Measurements from ENCODE around the gene RAPGEF2. TPM values are rescaled to one million over a fixed set of nuclear protein-coding genes. Genes with fewer than 3 reads are reported as not detected.

RAPGEF2 gene
- total and polyA plus RNA-seq, 8 donors, result 3.3 to 78.1 (median 37.2) TPM

DNA sequence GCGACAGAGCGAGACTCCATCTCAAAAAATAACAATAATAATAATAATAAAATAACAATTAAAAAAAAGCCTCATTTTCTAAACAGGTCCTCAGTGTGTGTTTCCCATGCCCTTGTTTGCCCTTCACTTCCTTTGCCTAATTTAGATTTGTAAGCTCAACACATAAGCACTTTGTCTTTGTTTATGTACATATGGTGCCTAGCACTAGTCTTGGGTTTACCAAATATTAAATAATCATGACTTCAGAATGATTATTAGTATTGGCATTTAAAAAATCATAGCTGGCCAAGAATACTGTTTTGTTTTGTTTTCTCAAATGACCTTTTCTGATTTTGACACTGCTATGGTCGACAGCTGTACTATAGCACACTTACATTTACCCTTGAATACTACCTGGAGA lies 6.4 kb upstream of the RAPGEF2 start:
- Histone ChIP-seq H3K4me1 (peaks cover 5 to 19% (median 14%) of the 10 kb centered on the region in 4 donors), H3K27me3 (no peaks in the 10 kb centered on the region), H3K4me3 (no peak overlapping the region), H3K36me3 (no peaks in the 10 kb centered on the region), H3K27ac (no peak overlapping the region), H3K9me3 (no peaks in the 10 kb centered on the region)
- TF ChIP-seq POLR2AphosphoS5 (IDR thresholded peaks at IDR 0.05) (no peak), POLR2A (IDR thresholded peaks at IDR 0.05) (no peak), EP300 (IDR thresholded peaks at IDR 0.05) (no peak)
- TF ChIP-seq, protein P1, sequence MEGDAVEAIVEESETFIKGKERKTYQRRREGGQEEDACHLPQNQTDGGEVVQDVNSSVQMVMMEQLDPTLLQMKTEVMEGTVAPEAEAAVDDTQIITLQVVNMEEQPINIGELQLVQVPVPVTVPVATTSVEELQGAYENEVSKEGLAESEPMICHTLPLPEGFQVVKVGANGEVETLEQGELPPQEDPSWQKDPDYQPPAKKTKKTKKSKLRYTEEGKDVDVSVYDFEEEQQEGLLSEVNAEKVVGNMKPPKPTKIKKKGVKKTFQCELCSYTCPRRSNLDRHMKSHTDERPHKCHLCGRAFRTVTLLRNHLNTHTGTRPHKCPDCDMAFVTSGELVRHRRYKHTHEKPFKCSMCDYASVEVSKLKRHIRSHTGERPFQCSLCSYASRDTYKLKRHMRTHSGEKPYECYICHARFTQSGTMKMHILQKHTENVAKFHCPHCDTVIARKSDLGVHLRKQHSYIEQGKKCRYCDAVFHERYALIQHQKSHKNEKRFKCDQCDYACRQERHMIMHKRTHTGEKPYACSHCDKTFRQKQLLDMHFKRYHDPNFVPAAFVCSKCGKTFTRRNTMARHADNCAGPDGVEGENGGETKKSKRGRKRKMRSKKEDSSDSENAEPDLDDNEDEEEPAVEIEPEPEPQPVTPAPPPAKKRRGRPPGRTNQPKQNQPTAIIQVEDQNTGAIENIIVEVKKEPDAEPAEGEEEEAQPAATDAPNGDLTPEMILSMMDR (IDR thresholded peaks at IDR 0.05), result no peak
- intact Hi-C loops (cut with DNase I; ENCODE audit: low total_unique reads), result no loop called here
- 62 to 80% (median 74%) methylated on average over 3 of the region's 3 CpGs for WGBS, 5 donors
- no peak for DNase-seq

DNA sequence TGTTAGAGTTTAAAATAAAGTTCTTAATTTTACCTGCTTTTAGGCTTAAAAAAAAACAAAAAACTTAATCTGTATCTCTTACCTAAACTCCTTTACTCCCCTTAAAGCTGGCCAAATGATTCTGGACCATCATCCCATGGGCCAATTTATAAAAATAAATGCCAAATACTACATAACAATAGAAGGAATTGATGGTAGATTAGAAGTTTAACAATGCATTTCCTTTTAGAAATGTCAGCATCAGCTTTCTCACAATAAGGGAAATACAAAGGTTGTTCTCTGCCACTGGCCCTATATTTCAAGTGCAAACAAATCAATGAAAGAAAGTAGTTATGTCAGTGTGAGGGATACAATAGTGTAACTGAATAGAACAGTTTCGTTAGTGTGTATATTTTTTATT lies 5.7 kb upstream of the RAPGEF2 start:
- Histone ChIP-seq H3K36me3 (no peaks in the 10 kb centered on the region), H3K27me3 (no peaks in the 10 kb centered on the region), H3K27ac (no peak overlapping the region), H3K4me3 (no peak overlapping the region), H3K4me1 (peaks cover 5 to 21% (median 16%) of the 10 kb centered on the region in 4 donors), H3K9me3 (no peaks in the 10 kb centered on the region)
- intact Hi-C loops (cut with DNase I; ENCODE audit: low total_unique reads), result no loop called here
- DNase-seq, result no peak
- 25 to 49% (median 31%) methylated on average over 1 of the region's 1 CpG for WGBS, 5 donors
- TF ChIP-seq POLR2A (IDR thresholded peaks at IDR 0.05) (no peak), POLR2AphosphoS5 (IDR thresholded peaks at IDR 0.05) (no peak), EP300 (IDR thresholded peaks at IDR 0.05) (no peak)
- TF ChIP-seq, protein P1 (IDR thresholded peaks at IDR 0.05), result no peak

DNA sequence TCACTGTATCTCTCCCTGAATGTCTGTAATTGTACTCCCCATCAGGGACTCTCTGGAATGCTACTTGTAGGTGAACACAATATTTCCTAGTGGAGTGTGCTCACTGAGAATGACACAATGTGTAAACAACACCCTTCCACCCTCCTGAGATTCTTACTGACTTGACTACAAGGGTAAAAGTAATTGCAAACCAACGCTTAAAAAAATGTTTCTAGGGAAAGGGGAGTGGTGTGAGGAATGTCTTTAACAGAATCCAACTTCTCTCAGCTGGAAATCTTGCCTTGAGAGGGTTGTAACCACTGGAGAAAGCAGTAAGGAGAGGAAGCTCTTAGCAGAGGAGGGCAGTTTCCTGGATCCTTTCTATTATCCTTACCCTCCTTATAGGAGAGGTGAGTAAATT lies 5.1 kb upstream of the RAPGEF2 start:
- 5 to 31% (median 20%) methylated on average over 1 of the region's 1 CpG for WGBS, 5 donors
- no peak for TF ChIP-seq EP300 (IDR thresholded peaks at IDR 0.05)
- no peak for TF ChIP-seq POLR2AphosphoS5 (IDR thresholded peaks at IDR 0.05)
- DNase-seq, result no peak
- H3K9me3 ChIP-seq, result no peaks in the 10 kb centered on the region
- no peaks in the 10 kb centered on the region for H3K36me3 ChIP-seq
- no peaks in the 10 kb centered on the region for H3K27me3 ChIP-seq
- peaks cover 9 to 25% (median 19%) of the 10 kb centered on the region in 4 donors for H3K4me1 ChIP-seq
- H3K27ac ChIP-seq, result peak overlapping the region in 1 of 5 donors; percentile 25
- intact Hi-C loops (cut with DNase I; ENCODE audit: low total_unique reads), result no loop called here
- no peak overlapping the region for H3K4me3 ChIP-seq

DNA sequence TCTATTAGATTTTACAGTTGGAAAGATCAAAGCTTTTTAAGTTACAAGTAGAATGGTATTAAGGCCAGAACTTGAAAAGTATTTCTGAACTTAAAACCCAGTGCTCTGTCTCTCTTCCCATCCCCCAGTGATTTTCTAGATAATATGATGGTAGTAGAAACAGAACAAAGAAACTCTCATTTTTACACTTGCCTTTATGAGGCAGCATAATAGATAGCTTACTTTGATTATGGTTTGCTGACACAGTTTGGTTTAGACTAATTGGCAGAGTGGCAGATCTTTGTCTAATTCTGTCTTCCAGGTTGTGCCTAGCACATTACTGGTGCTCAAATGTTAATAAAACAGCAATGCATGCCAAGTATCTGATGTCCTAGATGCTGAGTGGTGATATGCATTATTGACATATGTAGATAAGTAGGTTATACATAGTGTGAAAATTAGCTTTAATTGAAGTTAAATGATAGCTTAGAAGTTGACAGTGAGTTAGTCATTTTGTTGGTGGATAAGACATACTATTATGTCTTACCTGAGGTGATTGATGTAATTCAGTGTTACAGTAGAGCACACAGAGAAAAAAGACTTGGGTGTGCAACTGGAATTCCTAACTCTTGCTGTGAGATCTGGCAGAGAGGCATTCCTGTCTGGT lies 4.3 kb upstream of the RAPGEF2 start:
- no peaks in the 10 kb centered on the region for H3K36me3 ChIP-seq
- H3K9me3 ChIP-seq, result no peaks in the 10 kb centered on the region
- H3K4me1 ChIP-seq, result peaks cover 9 to 25% (median 19%) of the 10 kb centered on the region in 4 donors
- TF ChIP-seq EP300 (IDR thresholded peaks at IDR 0.05), result no peak
- TF ChIP-seq POLR2AphosphoS5 (IDR thresholded peaks at IDR 0.05), result no peak
- TF ChIP-seq, protein P1 (IDR thresholded peaks at IDR 0.05), result no peak
- no peak for TF ChIP-seq POLR2A (IDR thresholded peaks at IDR 0.05)
- H3K27ac ChIP-seq, result peak overlapping the region in 1 of 5 donors; percentile 25
- no peak for DNase-seq
- intact Hi-C loops (cut with DNase I; ENCODE audit: low total_unique reads), result no loop called here
- no peak overlapping the region for H3K4me3 ChIP-seq
- no peaks in the 10 kb centered on the region for H3K27me3 ChIP-seq

DNA sequence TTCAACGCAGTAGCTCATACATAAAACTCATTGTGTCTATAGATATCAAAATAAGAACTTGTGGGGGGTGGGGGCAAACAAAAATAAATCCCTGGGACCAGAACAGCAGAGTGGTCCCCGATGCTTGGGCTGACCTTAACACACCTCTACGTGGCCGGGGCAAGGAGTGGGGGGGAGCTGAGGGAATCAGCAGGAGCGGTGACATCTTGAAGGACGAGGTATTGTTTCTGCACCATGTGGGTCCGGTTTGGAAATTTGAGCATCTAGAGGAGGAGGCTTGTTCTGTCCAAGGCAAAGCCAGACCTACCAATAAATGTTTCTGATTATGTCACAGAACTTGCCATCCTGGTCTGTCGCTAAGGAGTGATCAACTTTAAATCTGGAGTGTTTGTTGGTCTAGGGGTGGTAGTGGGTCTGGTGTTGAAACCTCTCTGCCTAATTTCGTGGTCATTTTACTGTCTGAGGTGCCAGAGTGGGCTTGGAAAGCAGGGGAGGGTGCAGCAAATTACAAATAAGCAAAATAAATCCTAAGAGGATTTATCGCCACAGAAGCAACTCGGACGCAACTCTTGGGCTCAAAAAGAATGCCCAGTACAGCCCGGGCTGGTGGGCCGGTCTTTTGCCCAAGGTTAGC lies 774 bp upstream of the RAPGEF2 start:
- H3K4me3 ChIP-seq, result peak overlapping the region; percentile 86 to 97 (median 92)
- peak overlapping the region; percentile 94 to 99 (median 98) for H3K27ac ChIP-seq
- no peaks in the 10 kb centered on the region for H3K9me3 ChIP-seq
- WGBS, 5 donors, result 31 to 34% (median 32%) methylated on average over 14 of the region's 14 CpGs
- no peaks in the 10 kb centered on the region for H3K36me3 ChIP-seq
- peak in 1 of 2 donors; percentile 35 for DNase-seq
- intact Hi-C loops (cut with DNase I; ENCODE audit: low total_unique reads), result no loop called here
- TF ChIP-seq POLR2AphosphoS5 (IDR thresholded peaks at IDR 0.05), result no peak
- no peak for TF ChIP-seq POLR2A (IDR thresholded peaks at IDR 0.05)
- TF ChIP-seq, protein P1 (IDR thresholded peaks at IDR 0.05), result no peak
- TF ChIP-seq EP300 (IDR thresholded peaks at IDR 0.05), result no peak
- H3K27me3 ChIP-seq, result no peaks in the 10 kb centered on the region
- H3K4me1 ChIP-seq, result peaks cover 19 to 49% (median 37%) of the 10 kb centered on the region in 4 donors

All from stomach (tissue), 9 donors.